ENCODE data around the gene EIF3A.
A peak's percentile ranks its signal among the peaks of the same experiment; 100 is the strongest.

EIF3A gene

DNA sequence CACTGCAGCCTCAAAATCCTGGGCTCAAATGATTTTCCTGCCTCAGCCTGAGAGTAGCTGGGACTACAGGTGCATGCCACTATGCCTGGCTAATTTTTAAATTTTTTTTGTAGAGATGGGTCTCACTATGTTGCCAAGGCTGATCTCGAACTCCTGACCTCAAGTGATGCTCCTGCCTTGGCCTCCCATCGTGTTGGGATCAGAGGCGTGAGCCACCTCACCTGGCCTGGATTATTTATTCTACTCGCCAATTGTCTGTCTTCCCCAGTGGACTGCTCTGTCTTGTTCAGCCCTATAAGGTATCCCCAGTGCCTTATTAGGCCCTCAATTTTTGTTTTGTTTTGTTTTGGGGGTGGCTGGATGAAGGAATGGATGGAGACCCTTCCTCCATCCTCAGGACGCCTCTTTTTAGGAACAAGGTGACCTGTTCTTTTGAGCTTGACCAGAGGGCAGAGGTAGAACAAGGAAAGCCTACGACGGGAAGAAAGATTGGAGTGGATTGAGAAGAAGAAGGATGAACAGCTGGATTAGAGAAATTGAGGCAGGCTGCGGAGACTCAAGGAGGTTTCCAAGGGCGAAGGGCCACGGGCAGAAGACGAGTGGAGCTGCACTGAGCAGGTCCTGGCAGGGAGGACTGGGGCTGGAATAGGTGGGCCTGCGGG, 22.8 kb upstream of the EIF3A start:
- Histone ChIP-seq H3K79me2 (ENCODE audit: insufficient read depth, low read length) (peaks cover 13% of the 10 kb centered on the region), H3K36me3 (ENCODE audit: low read length) (no peaks in the 10 kb centered on the region), H4K20me1 (ENCODE audit: low read depth, low read length) (no peaks in the 10 kb centered on the region), H2AFZ (ENCODE audit: low read depth, low read length, severe bottlenecking) (peak overlapping the region; percentile 12), H3K9ac (ENCODE audit: low read length) (peak overlapping the region; percentile 42), H3F3A (ENCODE audit: insufficient read depth) (peaks cover 40% of the 10 kb centered on the region), H3K9me3 (ENCODE audit: insufficient read depth, low read length) (no peaks in the 10 kb centered on the region), H3K27me3 (ENCODE audit: low read length) (no peaks in the 10 kb centered on the region), H3K27ac (ENCODE audit: low read depth, low read length) (peak overlapping the region; percentile 88), H3K4me2 (ENCODE audit: low read depth, low read length, poor library complexity, severe bottlenecking) (peak overlapping the region; percentile 55), H3K9me2 (replicated peaks; ENCODE audit: insufficient read depth, low read length) (no peaks in the 10 kb centered on the region), H3K4me3 (ENCODE audit: insufficient read depth, low read length, poor library complexity, severe bottlenecking) (no peak overlapping the region)
- TF ChIP-seq CTCF (IDR thresholded peaks at IDR 0.05; ENCODE audit: insufficient read depth, low read length, poor library complexity, severe bottlenecking), result no peak

DNA sequence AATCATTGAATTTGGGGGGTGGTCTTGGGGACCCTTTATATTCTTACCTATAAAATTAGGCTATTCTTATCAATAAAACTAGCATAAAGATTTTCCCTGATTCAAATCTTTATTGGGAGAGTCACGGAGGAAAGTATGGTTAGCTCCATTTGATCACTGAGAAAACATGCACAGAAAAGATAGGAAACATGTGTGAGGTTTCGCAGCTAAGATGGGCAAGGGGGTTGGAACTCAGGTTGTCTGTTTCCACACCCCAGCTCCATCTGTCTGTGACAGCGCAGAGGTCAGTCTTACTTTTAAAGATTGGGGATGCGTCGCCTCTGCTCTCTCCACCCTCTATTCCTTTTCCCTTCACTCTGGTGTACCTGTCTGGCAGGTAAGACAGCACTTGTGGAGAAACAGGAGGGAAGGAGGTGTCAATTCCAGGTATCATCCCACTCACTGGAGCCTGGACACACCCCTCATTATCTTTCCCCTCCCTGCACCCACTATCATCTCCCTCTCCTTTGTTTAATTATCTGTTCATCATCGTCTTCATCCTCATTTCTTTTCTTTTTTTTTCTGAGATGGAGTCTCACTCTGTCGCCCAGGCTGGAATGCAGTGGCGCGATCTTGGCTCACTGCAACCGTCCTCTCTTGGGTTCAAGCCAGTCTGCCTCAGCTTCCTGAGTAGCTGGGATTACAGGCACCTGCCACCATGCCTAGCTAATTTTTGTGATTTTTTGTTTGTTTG, 20.9 kb upstream of the EIF3A start:
- Histone ChIP-seq H3K4me2 (ENCODE audit: low read depth, low read length, poor library complexity, severe bottlenecking) (peak overlapping the region; percentile 55), H3K9me3 (ENCODE audit: insufficient read depth, low read length) (no peaks in the 10 kb centered on the region), H3K27me3 (ENCODE audit: low read length) (no peaks in the 10 kb centered on the region), H3K79me2 (ENCODE audit: insufficient read depth, low read length) (peaks cover 13% of the 10 kb centered on the region), H3K9ac (ENCODE audit: low read length) (peak overlapping the region; percentile 33; the same call in 1 of the 2 replicates), H4K20me1 (ENCODE audit: low read depth, low read length) (no peaks in the 10 kb centered on the region), H3K4me3 (ENCODE audit: insufficient read depth, low read length, poor library complexity, severe bottlenecking) (no peak overlapping the region), H3K9me2 (replicated peaks; ENCODE audit: insufficient read depth, low read length) (no peaks in the 10 kb centered on the region), H2AFZ (ENCODE audit: low read depth, low read length, severe bottlenecking) (peak overlapping the region; percentile 67), H3K27ac (ENCODE audit: low read depth, low read length) (peak overlapping the region; percentile 88), H3K36me3 (ENCODE audit: low read length) (no peaks in the 10 kb centered on the region), H3F3A (ENCODE audit: insufficient read depth) (peaks cover 40% of the 10 kb centered on the region)
- TF ChIP-seq CTCF (IDR thresholded peaks at IDR 0.05; ENCODE audit: insufficient read depth, low read length, poor library complexity, severe bottlenecking) (no peak), EZH2phosphoT487 (conservative IDR thresholded peaks at IDR 0.05; ENCODE audit: low read length) (no peak)

- Histone ChIP-seq H3K27ac (ENCODE audit: low read depth, low read length) (peak overlapping the region; percentile 88), H3K9me2 (replicated peaks; ENCODE audit: insufficient read depth, low read length) (no peaks in the 10 kb centered on the region), H3K4me3 (ENCODE audit: insufficient read depth, low read length, poor library complexity, severe bottlenecking) (no peak overlapping the region), H3K27me3 (ENCODE audit: low read length) (no peaks in the 10 kb centered on the region), H3K79me2 (ENCODE audit: insufficient read depth, low read length) (peaks cover 12% of the 10 kb centered on the region), H3F3A (ENCODE audit: insufficient read depth) (peaks cover 39% of the 10 kb centered on the region), H2AFZ (ENCODE audit: low read depth, low read length, severe bottlenecking) (no peak overlapping the region), H3K9me3 (ENCODE audit: insufficient read depth, low read length) (no peaks in the 10 kb centered on the region), H3K36me3 (ENCODE audit: low read length) (no peaks in the 10 kb centered on the region), H4K20me1 (ENCODE audit: low read depth, low read length) (no peaks in the 10 kb centered on the region), H3K9ac (ENCODE audit: low read length) (no peak overlapping the region), H3K4me2 (ENCODE audit: low read depth, low read length, poor library complexity, severe bottlenecking) (no peak overlapping the region)
- TF ChIP-seq EZH2phosphoT487 (conservative IDR thresholded peaks at IDR 0.05; ENCODE audit: low read length), result no peak
- TF ChIP-seq CTCF (IDR thresholded peaks at IDR 0.05; ENCODE audit: insufficient read depth, low read length, poor library complexity, severe bottlenecking), result no peak
Observed at GRCh38 chr10:119100434-119101238, 20.0 kb upstream of the EIF3A start.
